Measurements from ENCODE around the gene GID8.

GID8 gene

DNA sequence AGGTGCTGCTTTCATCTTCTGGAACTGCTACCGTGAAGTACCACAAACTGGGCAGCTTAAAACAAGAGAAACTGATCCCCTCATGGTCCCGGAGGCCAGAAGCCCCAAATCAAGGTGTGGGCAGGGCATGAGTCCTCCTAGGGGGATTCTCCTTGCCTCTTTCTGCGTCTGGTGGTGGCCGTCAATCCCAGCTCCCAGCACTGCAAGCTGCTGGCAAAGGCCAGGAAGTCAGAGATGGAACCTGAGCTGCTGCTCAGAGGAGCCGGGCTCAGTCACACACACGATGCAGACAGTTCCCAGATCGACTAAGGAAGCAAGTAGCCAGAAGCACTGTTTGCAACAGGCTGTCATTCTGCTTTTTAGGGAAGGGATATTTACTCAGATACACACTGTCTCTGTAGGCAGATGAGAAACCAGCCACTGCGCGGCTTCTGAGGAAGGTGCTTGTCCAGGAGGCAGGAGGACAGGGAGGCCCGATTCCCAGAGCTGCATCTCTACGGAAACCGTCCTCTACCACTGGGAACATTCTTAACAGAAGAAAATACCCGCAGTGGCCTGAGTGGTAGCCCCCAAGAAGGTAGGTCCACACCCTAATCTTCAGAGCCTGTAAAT lies 53.4 kb downstream of the GID8 start:
- no peak for FAIRE-seq

DNA sequence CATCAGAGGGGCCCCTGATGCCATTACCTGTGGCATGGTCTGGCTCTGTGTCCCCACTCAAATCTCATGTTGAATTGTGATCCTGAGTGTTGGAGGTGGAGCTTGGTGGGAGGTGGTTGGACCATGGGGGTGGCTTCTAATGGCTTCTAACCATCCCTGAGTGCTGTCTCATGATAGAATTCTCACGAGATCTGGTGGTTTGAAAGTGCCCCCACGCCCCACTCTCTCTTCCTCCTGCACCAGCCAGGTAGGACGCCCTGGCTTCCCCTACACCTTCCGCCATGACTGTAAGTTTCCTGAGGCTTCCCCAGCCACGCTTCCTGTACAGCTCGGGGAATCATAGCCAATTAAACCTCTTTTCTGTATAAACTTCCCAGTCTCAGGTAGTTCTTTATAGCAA lies 53.9 kb downstream of the GID8 start:
- no peak for FAIRE-seq

DNA sequence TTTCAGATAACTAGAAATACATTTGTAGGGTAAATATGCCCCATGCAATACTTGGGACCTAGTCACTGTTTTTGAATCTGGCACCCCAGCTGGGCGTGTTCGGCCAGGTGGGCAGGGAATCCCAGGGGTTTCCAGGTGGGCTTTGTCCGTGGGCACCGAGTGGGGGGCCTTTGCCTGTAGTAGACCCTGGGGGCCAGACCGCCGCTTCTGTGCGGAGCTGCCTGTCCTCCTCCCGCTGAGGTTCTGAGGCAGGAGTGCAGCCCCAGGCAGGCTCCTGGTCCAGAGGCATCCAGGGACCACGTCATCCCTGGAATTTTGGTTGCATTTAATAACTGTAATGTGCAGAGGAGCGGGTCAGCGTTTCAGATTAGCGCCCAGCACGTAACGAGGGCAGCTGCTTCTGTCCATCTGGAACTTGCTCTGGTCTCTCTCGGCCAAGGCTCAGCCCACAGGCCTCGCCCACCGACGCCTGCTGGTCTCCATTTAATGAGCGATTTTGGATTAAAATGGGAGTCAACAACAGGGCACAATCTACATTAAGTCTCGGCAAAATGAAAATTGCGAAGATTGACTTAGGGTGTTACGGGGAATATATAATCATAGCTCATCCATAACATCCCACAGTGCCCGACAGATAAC lies 56.0 kb downstream of the GID8 start:
- no peak for FAIRE-seq

DNA sequence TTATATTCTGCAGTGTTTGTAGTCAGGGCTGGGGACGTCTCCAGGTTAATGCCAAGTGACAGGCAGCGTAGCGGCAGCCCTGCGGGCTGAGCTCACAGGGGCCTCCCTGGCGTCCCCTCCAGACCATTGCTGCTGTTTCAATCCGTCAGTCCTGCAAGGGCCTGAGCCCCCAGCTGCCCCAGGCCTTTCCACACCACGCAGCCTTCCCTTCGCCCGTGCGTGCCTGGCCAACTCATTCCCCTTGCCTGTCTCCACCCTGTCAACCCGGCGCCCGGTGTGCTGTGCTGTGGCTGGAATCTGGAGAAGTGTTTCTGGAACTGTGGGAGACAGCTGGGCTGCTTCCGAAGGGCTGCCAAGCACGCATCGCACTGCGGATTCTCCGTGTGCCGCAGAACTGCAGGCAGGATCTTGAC lies 56.9 kb downstream of the GID8 start:
- no peak for FAIRE-seq

DNA sequence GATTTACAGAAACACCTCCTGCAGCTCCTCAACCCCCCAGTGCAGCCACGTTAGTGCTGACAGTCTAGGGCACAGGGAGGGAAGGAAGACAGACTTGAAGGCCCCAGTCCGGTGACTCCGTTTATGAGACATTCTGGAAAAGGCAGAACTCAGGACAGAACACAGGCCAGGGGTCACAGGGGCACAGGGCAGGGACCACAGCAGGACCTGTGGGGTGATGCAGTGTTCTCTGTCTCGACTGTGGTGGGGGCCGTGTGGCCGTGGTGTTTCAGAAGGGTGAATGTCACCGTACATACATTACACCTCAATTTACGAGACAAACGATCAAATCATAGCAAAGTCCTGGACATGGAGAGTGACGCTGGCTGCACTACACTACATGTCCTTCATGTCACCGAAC lies 57.5 kb downstream of the GID8 start:
- no peak for FAIRE-seq

DNA sequence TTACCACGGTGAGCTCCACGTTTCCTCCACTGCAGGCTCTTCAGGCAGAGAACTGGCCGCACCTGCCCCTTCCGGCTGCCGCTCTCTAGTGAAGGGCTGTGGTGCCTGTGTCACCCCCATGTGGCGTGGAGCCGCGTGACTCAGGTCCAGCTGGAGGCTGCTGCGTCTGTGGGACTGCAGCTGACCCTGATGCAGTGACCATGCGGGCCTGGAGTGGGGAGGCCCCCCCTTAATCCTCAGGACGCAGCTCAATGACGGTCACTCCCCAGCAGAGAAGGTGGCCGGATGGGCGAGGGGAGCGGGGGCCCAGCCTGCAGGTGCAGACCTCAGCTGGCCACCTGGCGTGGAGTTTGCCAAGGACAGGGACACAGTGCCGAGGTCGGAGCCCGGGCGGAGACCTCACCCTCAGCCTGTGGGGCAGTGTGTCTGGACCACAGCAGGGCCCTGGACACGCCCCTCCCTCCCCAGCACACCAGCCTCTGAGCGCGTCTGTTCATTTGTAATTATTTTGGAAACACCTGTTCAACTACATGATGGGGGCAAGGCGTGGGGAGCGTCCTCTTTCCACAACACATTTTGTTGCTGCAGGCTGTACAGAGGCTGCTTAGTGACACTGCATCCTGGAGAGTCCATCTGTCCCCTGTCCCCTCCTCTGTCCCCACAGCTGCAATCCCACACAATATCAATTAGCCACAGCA lies 58.1 kb downstream of the GID8 start:
- no peak for FAIRE-seq

DNA sequence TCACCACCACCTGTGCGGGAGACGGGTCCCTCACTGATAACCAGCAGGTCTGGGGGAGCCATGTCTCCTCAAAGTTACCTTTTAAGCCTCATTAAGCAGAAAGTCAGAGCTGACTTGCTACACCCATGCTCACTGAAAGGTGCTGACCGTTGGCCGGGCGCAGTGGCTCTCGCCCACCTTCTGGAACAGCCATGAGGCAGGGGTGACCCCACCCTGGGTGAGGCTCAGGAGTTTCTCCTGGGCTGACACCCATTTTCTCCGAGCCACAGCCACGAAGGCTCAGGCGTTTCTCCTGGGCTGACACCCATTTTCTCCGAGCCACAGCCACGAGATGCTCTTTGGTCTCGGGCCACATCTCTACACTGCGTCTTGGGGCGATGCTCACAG lies 58.6 kb downstream of the GID8 start:
- no peak for FAIRE-seq

DNA sequence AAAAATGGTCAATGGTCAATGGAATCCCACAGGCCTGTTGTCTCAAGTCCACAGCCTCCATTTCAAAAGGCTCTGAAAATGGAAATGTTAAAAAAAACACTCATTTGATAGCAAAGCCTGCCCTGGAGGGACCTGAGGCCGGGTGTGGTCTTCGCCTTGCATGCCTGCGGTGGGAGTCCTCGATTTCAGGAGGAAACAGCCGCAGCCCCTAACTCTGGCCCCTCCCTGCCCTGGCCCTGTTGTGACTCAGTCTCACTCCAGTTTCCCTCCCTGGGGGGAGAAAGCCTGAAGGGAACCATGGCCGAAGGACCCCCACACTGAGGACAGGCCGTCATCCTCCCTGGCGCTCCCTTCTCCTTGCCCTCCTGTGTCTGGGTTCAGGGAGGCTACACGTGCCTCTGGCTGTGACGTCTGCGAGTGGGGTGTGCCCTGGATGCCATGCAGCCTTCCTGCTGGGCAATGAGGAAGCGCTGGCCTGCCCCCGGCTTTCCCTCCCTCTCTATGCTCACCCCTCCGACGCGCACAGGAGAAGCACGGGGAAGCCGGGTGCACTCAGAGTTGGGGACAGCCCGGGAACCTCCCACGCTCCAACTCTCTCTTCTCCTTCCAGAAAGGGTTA lies 59.6 kb downstream of the GID8 start:
- no peak for FAIRE-seq

Measured in A204.1 (cell line).